Measurements from ENCODE around the gene CACYBP. TPM values are rescaled to one million over a fixed set of nuclear protein-coding genes. Genes with fewer than 3 reads are reported as not detected.

The CACYBP gene
- total and polyA plus RNA-seq, 2 donors from 2014 or later, result 49.7 to 97.4 TPM

DNA sequence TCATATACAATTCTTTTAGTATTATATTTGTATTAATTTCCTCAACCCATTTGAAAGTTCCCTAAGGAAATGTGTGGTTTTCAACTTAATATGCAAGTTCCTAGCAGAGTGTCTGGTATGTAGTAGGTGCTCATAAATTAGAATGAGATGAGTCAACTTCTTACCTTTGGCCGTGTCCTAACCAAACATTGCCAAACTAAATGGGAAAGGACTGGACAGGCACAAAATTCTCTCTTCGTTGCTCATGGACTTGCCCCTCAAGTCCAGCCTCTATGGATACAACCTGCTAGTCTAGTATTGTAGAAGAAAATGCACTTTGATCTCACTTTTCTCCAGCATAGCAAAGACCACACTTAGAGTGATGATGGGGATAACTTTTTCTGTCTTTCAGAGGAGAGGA lies 35.0 kb downstream of the CACYBP start:
- Histone ChIP-seq H3K9ac (ENCODE audit: low read length in 3 of 3) (no peak overlapping the region), H3K4me1 (ENCODE audit: control insufficient read depth in 2 of 3, insufficient read depth in 2 of 3, low read depth in 1 of 3, low read length in 3 of 3) (no peaks in the 10 kb centered on the region), H3K27me3 (ENCODE audit: control insufficient read depth, insufficient read depth, low read length) (no peaks in the 10 kb centered on the region), H3K9me3 (ENCODE audit: control insufficient read depth in 2 of 3, insufficient read depth in 1 of 3, low read length in 3 of 3) (no peaks in the 10 kb centered on the region), H3K4me3 (ENCODE audit: low read length in 3 of 3) (no peak overlapping the region), H3K27ac (ENCODE audit: low read depth in 2 of 2, low read length in 2 of 2) (no peak overlapping the region), H3K36me3 (ENCODE audit: control insufficient read depth in 2 of 3, insufficient read depth in 3 of 3, low read length in 3 of 3) (no peaks in the 10 kb centered on the region)
- DNase-seq, result no peak
- intact Hi-C loops (cut with DNase I), result no loop called here
- FAIRE-seq, result no peak
- TF ChIP-seq CTCF (IDR thresholded peaks at IDR 0.05; ENCODE audit: borderline replicate concordance, extremely low read depth, insufficient read depth), result no peak

- H3K27me3 ChIP-seq (ENCODE audit: control insufficient read depth, insufficient read depth, low read length), result no peaks in the 10 kb centered on the region
- H3K4me1 ChIP-seq (ENCODE audit: control insufficient read depth in 2 of 3, insufficient read depth in 2 of 3, low read depth in 1 of 3, low read length in 3 of 3), result no peaks in the 10 kb centered on the region
- no peak for TF ChIP-seq CTCF (IDR thresholded peaks at IDR 0.05; ENCODE audit: borderline replicate concordance, extremely low read depth, insufficient read depth)
- DNase-seq, result no peak
- no peaks in the 10 kb centered on the region for H3K9me3 ChIP-seq (ENCODE audit: control insufficient read depth in 2 of 3, insufficient read depth in 1 of 3, low read length in 3 of 3)
- intact Hi-C loops (cut with DNase I), result no loop called here
- H3K36me3 ChIP-seq (ENCODE audit: control insufficient read depth in 2 of 3, insufficient read depth in 3 of 3, low read length in 3 of 3), result no peaks in the 10 kb centered on the region
- no peak overlapping the region for H3K4me3 ChIP-seq (ENCODE audit: low read length in 3 of 3)
- no peak overlapping the region for H3K9ac ChIP-seq (ENCODE audit: low read length in 3 of 3)
- H3K27ac ChIP-seq (ENCODE audit: low read depth in 2 of 2, low read length in 2 of 2), result no peak overlapping the region
- no peak for FAIRE-seq
Measured at GRCh38 chr1:175035865-175036264, 36.1 kb downstream of the CACYBP start.

GRCh38 chr1:175036476-175036875 lies 36.7 kb downstream of the CACYBP start:
- Histone ChIP-seq H3K9ac (ENCODE audit: low read length in 3 of 3) (no peak overlapping the region), H3K36me3 (ENCODE audit: control insufficient read depth in 2 of 3, insufficient read depth in 3 of 3, low read length in 3 of 3) (no peaks in the 10 kb centered on the region), H3K27ac (ENCODE audit: low read depth in 2 of 2, low read length in 2 of 2) (no peak overlapping the region), H3K4me1 (ENCODE audit: control insufficient read depth in 2 of 3, insufficient read depth in 2 of 3, low read depth in 1 of 3, low read length in 3 of 3) (no peaks in the 10 kb centered on the region), H3K4me3 (ENCODE audit: low read length in 3 of 3) (no peak overlapping the region), H3K9me3 (ENCODE audit: control insufficient read depth in 2 of 3, insufficient read depth in 1 of 3, low read length in 3 of 3) (no peaks in the 10 kb centered on the region), H3K27me3 (ENCODE audit: control insufficient read depth, insufficient read depth, low read length) (no peaks in the 10 kb centered on the region)
- DNase-seq (no peak), FAIRE-seq (no peak)
- no peak for TF ChIP-seq CTCF (IDR thresholded peaks at IDR 0.05; ENCODE audit: borderline replicate concordance, extremely low read depth, insufficient read depth)
- intact Hi-C loops (cut with DNase I), result no loop called here

GRCh38 chr1:175037416-175037815 lies 37.7 kb downstream of the CACYBP start:
- Histone ChIP-seq H3K36me3 (ENCODE audit: control insufficient read depth in 2 of 3, insufficient read depth in 3 of 3, low read length in 3 of 3) (no peaks in the 10 kb centered on the region), H3K4me3 (ENCODE audit: low read length in 3 of 3) (no peak overlapping the region), H3K27ac (ENCODE audit: low read depth in 2 of 2, low read length in 2 of 2) (no peak overlapping the region), H3K9ac (ENCODE audit: low read length in 3 of 3) (no peak overlapping the region), H3K4me1 (ENCODE audit: control insufficient read depth in 2 of 3, insufficient read depth in 2 of 3, low read depth in 1 of 3, low read length in 3 of 3) (no peaks in the 10 kb centered on the region), H3K9me3 (ENCODE audit: control insufficient read depth in 2 of 3, insufficient read depth in 1 of 3, low read length in 3 of 3) (no peaks in the 10 kb centered on the region), H3K27me3 (ENCODE audit: control insufficient read depth, insufficient read depth, low read length) (no peaks in the 10 kb centered on the region)
- no peak for FAIRE-seq
- no peak for TF ChIP-seq CTCF (IDR thresholded peaks at IDR 0.05; ENCODE audit: borderline replicate concordance, extremely low read depth, insufficient read depth)
- no peak for DNase-seq
- intact Hi-C loops (cut with DNase I), result no loop called here
